HEK293 (cell line): ENCODE results near the gene ZNF318.
"Not testable (repeated sequence)": the region's sequence is repeated elsewhere in the genome, so short reads cannot be mapped to it uniquely, and the experiment has no call there.

Experiments used
- CTCF ChIA-PET: fragments of 350-600 bp; formaldehyde crosslinking; extraction: SDS; loops from one replicate; lab custom pipeline; 2021; ENCODE audit warnings: antibody characterized with exemption; lab: Yijun Ruan, JAX
- POLR2A ChIA-PET: fragments of 300-600 bp; formaldehyde crosslinking; extraction: SDS; loops from one replicate; lab custom pipeline; 2020; ENCODE audit warnings: antibody characterized with exemption, inconsistent platforms; lab: Yijun Ruan, JAX
- H3K27ac ChIP-seq: fragments of 200-500 bp; sonication (Bioruptor generic); 2 replicates; pipeline ENCODE4 v1.5.1; 2014; ENCODE audit warnings: low read depth, low read length, control low read depth, inconsistent platforms; ENCODE audit errors: extremely low read depth
- H3K36me3 ChIP-seq, 2 experiments: fragments of 200-500 bp in 1 of 2; sonication (Bioruptor generic) in 1 of 2; 1 replicate in 1 of 2; 2 replicates in 1 of 2; pipeline ENCODE4 v1.5.1; 2014 to 2017; ENCODE audit warnings: inconsistent platforms in 2 of 2, low read length in 2 of 2; ENCODE audit not compliant: control insufficient read depth in 2 of 2, insufficient read depth in 1 of 2
- H3K4me1 ChIP-seq: fragments of 200-500 bp; sonication (Bioruptor generic); 2 replicates; pipeline ENCODE4 v1.5.1; 2014; ENCODE audit warnings: mild to moderate bottlenecking, low read length, inconsistent platforms; ENCODE audit not compliant: control insufficient read depth, insufficient read depth
- H3K4me3 ChIP-seq: 2 replicates; pipeline ENCODE4 v1.5.1; 2011; ENCODE audit warnings: low read depth, mild to moderate bottlenecking, control low read depth, low read length, moderate library complexity
- H3K9me3 ChIP-seq: fragments of 200-500 bp; sonication (Bioruptor generic); 2 replicates; pipeline ENCODE4 v1.5.1; 2014; ENCODE audit warnings: low read depth, low read length, inconsistent platforms; ENCODE audit not compliant: control insufficient read depth, insufficient read depth
- PRDM1 ChIP-seq: fragments of 450-650 bp; formaldehyde crosslinking; IDR thresholded peaks from 2 replicates; pipeline ENCODE4; 2016; ENCODE audit warnings: missing biosample characterization, missing genetic modification characterization
- PRDM4 ChIP-seq: fragments of 450-650 bp; formaldehyde crosslinking; IDR thresholded peaks from 2 replicates; pipeline ENCODE4 v1.5.1; 2017; ENCODE audit warnings: missing biosample characterization, missing genetic modification characterization
- RBAK ChIP-seq: fragments of 450-650 bp; formaldehyde crosslinking; IDR thresholded peaks from 2 replicates; pipeline ENCODE4 v1.5.1; 2016; ENCODE audit warnings: missing biosample characterization, missing genetic modification characterization
- REPIN1 ChIP-seq: fragments of 450-650 bp; formaldehyde crosslinking; IDR thresholded peaks from 2 replicates; pipeline ENCODE4 v1.5.1; 2017; ENCODE audit warnings: missing biosample characterization, missing genetic modification characterization, low read depth
- YY2 ChIP-seq: fragments of 450-650 bp; formaldehyde crosslinking; IDR thresholded peaks from 2 replicates; pipeline ENCODE4 v1.5.1; 2016; ENCODE audit warnings: missing biosample characterization, missing genetic modification characterization
- ZBTB1 ChIP-seq: fragments of 450-650 bp; formaldehyde crosslinking; IDR thresholded peaks from 2 replicates; pipeline ENCODE4 v1.5.1; 2016; ENCODE audit warnings: missing biosample characterization, missing genetic modification characterization
- ZBTB21 ChIP-seq: fragments of 450-650 bp; formaldehyde crosslinking; IDR thresholded peaks from 2 replicates; pipeline ENCODE4 v1.5.1; 2017; ENCODE audit warnings: missing biosample characterization, missing genetic modification characterization
- ZNF10 ChIP-seq: fragments of 450-650 bp; formaldehyde crosslinking; IDR thresholded peaks from 2 replicates; pipeline ENCODE4 v1.5.1; 2017; ENCODE audit warnings: missing biosample characterization, missing genetic modification characterization
- ZNF155 ChIP-seq: fragments of 450-650 bp; formaldehyde crosslinking; IDR thresholded peaks from 2 replicates; pipeline ENCODE4 v1.5.1; 2016; ENCODE audit warnings: missing biosample characterization, missing genetic modification characterization
- ZNF350 ChIP-seq: fragments of 450-650 bp; formaldehyde crosslinking; IDR thresholded peaks from 2 replicates; pipeline ENCODE4 v1.5.0; 2017; ENCODE audit warnings: missing biosample characterization, mild to moderate bottlenecking, missing genetic modification characterization
- ZNF677 ChIP-seq: fragments of 450-650 bp; IDR thresholded peaks from 2 replicates; pipeline ENCODE4 v1.5.0; 2018; ENCODE audit warnings: missing biosample characterization, mild to moderate bottlenecking, missing genetic modification characterization, moderate library complexity
- ZSCAN5A ChIP-seq: fragments of 450-650 bp; formaldehyde crosslinking; IDR thresholded peaks from 2 replicates; pipeline ENCODE4 v1.5.1; 2016; ENCODE audit warnings: missing biosample characterization, missing genetic modification characterization

Gene ZNF318

DNA sequence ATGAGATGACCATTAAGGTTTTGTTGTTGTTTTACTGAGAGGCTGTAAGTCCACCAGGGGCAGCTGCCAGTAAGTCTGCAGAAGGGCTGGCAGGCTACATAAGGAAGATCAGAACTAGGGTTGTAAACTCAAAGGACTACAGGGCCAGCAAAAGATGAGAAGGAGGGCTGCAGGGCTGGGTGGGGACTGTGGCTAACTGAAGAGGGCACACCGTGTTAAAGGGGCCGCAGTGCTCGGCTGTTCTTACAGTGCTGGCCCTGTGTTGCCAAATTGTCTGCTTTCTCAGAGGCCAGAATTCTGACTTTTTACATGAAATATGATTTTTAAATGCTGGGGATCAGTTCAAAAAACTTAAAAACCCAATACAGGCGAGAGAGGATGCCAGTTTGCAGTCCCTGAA is 25.5 kb upstream of the ZNF318 start:
- ChIA-PET CTCF (interaction anchor here (0.6 to 0.9 kb wide), 3 partner anchors 39 to 165 kb away, joined by 3 to 4 read pairs (median 3); no protein-coding TSS in a partner anchor), POLR2A (interaction anchor here (1.3 kb wide), 1 partner anchor 17 kb away, joined by 3 read pairs; no protein-coding TSS in a partner anchor)
- Histone ChIP-seq H3K9me3 (no peaks in the 10 kb centered on the region), H3K4me3 (no peak overlapping the region), H3K27ac (no peak overlapping the region), H3K36me3 (peaks cover 0 to 19% of the 10 kb centered on the region in 2 experiments; a peak in 1 of 3 replicates), H3K4me1 (peaks cover 9% of the 10 kb centered on the region)
- no peak for TF ChIP-seq RBAK (tag by site-specific recombination)
- TF ChIP-seq REPIN1 (tag by site-specific recombination) = no peak
- no peak for TF ChIP-seq ZNF155 (tag by site-specific recombination)
- no peak for TF ChIP-seq ZBTB21 (tag by site-specific recombination)
- no peak for TF ChIP-seq ZSCAN5A (tag by site-specific recombination)
- TF ChIP-seq PRDM1 = no peak
- no peak for TF ChIP-seq ZNF677 (tag by site-specific recombination)

DNA sequence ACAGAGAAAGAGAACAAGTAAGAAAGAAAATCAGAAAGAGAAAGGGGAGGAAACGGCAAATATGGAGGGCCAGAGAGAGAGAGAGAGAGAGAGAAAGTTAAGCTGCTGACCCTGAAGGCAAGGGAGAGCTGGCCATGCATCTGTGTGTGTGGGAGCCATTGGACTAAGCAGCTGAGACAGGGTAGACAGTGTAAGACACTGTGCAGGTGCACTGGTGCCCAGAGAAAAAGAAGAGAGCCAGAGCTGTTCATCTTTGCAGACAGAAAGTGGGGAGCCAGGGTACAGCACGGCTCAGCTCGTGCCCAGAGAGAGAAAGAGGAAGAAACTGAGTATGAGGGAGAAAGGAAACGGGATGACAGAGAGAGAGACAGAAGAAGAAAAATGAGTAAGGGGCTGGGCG is 24.2 kb upstream of the ZNF318 start:
- peaks cover 14% of the 10 kb centered on the region for H3K4me1 ChIP-seq
- TF ChIP-seq PRDM1 (peak; percentile 45; the same call in 1 of the 2 replicates), ZNF350 (tag by site-specific recombination) (no peak), ZBTB1 (tag by site-specific recombination) (no peak)
- POLR2A ChIA-PET = interaction anchor here (0.5 to 0.6 kb wide), 3 partner anchors 63 to 181 kb away, joined by 3 to 6 read pairs (median 4); no protein-coding TSS in a partner anchor

GRCh38 chr6:43393133-43393532 is 23.7 kb upstream of the ZNF318 start:
- H3K27ac ChIP-seq, H3K9me3 ChIP-seq, H3K4me3 ChIP-seq, H3K36me3 ChIP-seq: not testable (repeated sequence)
- H3K4me1 ChIP-seq = peaks cover 14% of the 10 kb centered on the region
- ChIA-PET CTCF (interaction anchor here (0.5 to 1.2 kb wide), 4 partner anchors 19 to 96 kb away, joined by 3 to 4 read pairs (median 4); no protein-coding TSS in a partner anchor), POLR2A (interaction anchor here (0.5 to 0.6 kb wide), 2 partner anchors 108 to 180 kb away, joined by 3 to 6 read pairs; no protein-coding TSS in a partner anchor)

More for the DNA sequence above, 24.2 kb upstream of the ZNF318 start:
- CTCF ChIA-PET = interaction anchor here (0.5 to 1.2 kb wide), 3 partner anchors 19 to 97 kb away, joined by 3 to 4 read pairs (median 3); no protein-coding TSS in a partner anchor
- Histone ChIP-seq H3K9me3 (no peaks in the 10 kb centered on the region), H3K36me3 (peaks cover 0 to 9% of the 10 kb centered on the region in 2 experiments; a peak in 1 of 3 replicates), H3K27ac (no peak overlapping the region), H3K4me3 (no peak overlapping the region)

DNA sequence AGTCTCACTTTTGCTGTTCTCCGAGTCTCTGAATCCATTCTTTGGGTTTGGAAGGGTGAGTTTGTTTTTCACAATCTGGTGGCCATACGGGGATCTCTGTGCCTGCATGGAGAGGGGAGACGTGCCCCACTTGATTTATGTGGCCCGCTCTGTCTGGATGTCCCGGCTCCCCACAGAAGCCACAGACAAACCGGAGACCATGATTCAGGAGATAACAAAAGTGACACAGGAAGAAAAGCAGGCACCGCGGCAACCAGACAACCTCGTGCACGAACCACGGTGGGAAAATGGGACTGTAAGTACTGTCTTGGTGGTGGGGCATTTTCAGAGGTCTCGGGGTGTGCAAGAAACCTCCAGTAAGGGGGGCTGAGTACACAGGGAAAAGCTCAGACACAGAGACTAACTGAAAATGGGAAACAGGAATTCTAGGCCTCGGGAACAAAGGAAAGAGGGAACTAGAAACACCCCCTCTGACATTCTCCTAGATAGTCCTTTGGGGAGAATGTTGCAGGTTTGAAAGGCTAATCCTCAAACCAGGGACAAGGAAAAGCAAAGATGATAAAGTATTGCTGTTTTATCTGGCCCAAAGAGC is 22.1 kb upstream of the ZNF318 start:
- TF ChIP-seq ZNF10 (tag by site-specific recombination) (no peak), YY2 (tag by site-specific recombination) (no peak), PRDM4 (tag by site-specific recombination) (peak; percentile 58; the same call in 1 of the 2 replicates)
- POLR2A ChIA-PET = interaction anchor here (0.5 to 1.3 kb wide), 2 partner anchors 22 to 24 kb away, joined by 4 read pairs; partner anchors contain the start of gene ZNF318

More for the DNA sequence above, 22.1 kb upstream of the ZNF318 start:
- CTCF ChIA-PET = interaction anchor here (0.6 to 0.9 kb wide), 2 partner anchors 22 to 57 kb away, joined by 3 to 6 read pairs; no protein-coding TSS in a partner anchor
- Histone ChIP-seq H3K27ac (no peak overlapping the region), H3K9me3 (no peaks in the 10 kb centered on the region), H3K4me1 (peaks cover 14% of the 10 kb centered on the region), H3K4me3 (no peak overlapping the region), H3K36me3 (no peaks in the 10 kb centered on the region)
